ENCODE data around the gene IRF4.

The IRF4 gene

DNA sequence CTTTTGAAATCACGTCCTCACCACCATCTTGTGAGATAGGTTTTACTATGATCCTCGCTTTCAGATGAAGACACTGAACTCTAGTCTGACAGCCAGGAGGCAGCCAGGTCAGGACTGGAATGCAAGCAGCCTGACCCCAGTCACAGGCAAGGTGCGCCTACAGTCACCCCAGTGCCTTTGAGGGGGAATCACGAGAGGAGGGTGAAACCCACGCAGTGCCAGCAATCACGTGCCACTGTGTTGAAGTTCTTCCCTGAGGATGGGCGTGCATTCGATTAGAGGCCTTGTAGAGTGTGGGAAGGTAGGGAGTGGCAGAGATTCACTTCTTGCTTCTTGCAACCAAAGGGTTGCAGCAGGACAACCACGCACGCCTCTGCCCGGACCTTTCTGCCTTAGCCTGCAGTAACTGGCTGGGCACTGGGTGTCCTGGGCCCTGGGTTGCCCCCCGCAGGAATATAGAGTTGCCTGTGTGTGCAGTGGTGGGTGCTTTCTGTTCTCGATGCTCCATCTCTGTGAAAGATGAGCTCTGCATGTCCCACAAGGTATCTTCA is 33.7 kb upstream of the IRF4 start:
- ATAC-seq (replicated peaks), result no peak
- peak overlapping the region; percentile 66 to 84 for H3K27ac Mint-ChIP-seq
- peaks cover 3% of the 10 kb centered on the region for H3K36me3 Mint-ChIP-seq (ENCODE audit: insufficient read depth)
- DNase-seq, result no peak
- H3K4me1 Mint-ChIP-seq (ENCODE audit: low read depth in 2 of 2), result peaks cover 17% of the 10 kb centered on the region in 2 donors
- no peaks in the 10 kb centered on the region for H3K9me3 Mint-ChIP-seq
- H3K4me3 Mint-ChIP-seq, result peak overlapping the region; percentile 49 to 58
- no peaks in the 10 kb centered on the region for H3K27me3 Mint-ChIP-seq

DNA sequence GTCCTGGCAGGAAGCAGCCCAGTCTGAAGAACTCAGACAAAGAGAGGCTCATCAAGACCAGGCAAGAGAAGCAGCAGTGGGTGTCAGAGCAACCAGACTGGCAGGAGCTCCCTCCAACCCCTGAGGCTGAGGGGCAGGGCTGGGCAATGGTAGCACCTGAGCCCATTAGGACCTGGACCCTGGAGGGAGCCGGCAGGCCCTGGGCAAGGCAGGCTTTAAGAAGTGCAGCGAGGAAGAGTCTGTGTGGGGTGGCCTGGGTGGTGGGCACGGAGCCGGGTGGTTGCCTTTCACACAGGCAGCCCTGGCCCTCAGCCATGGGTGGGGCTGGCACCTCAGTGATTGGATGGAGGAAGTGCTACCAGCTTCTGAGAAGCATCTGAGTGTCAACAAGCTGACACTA is 33.1 kb upstream of the IRF4 start:
- H3K27me3 Mint-ChIP-seq, result no peaks in the 10 kb centered on the region
- peaks cover 3% of the 10 kb centered on the region for H3K36me3 Mint-ChIP-seq (ENCODE audit: insufficient read depth)
- peaks cover 17% of the 10 kb centered on the region in 2 donors for H3K4me1 Mint-ChIP-seq (ENCODE audit: low read depth in 2 of 2)
- no peaks in the 10 kb centered on the region for H3K9me3 Mint-ChIP-seq
- peak overlapping the region; percentile 49 to 58 for H3K4me3 Mint-ChIP-seq
- ATAC-seq (replicated peaks), result peak; percentile 70
- peak overlapping the region; percentile 66 to 84 for H3K27ac Mint-ChIP-seq
- DNase-seq, result no peak

DNA sequence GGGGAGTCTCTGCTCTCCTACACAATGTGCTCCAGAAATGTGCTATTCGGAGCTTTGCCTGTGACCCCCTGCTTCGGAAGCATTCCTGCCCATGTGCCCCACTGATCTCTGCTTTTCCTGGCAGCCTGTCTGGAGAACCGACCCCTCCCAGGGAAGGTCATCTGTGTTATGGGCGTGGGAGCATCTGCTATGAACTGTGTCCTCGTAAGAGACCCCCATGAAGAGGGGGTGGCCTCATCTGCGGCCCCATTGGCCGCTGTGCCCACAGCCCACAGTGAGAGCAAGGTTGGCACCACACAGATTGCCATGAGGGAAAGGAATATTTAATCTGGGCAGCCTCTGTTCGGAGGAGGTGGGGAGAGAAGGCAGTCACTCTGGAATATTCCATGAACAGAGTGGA is 32.7 kb upstream of the IRF4 start:
- Mint-ChIP-seq H3K36me3 (ENCODE audit: insufficient read depth) (peaks cover 3% of the 10 kb centered on the region), H3K27me3 (no peaks in the 10 kb centered on the region), H3K9me3 (no peaks in the 10 kb centered on the region), H3K4me1 (ENCODE audit: low read depth in 2 of 2) (peaks cover 17% of the 10 kb centered on the region in 2 donors), H3K27ac (peak overlapping the region; percentile 66 to 84), H3K4me3 (peak overlapping the region in 1 of 2 donors; percentile 58)
- ATAC-seq (replicated peaks), result no peak
- no peak for DNase-seq

DNA sequence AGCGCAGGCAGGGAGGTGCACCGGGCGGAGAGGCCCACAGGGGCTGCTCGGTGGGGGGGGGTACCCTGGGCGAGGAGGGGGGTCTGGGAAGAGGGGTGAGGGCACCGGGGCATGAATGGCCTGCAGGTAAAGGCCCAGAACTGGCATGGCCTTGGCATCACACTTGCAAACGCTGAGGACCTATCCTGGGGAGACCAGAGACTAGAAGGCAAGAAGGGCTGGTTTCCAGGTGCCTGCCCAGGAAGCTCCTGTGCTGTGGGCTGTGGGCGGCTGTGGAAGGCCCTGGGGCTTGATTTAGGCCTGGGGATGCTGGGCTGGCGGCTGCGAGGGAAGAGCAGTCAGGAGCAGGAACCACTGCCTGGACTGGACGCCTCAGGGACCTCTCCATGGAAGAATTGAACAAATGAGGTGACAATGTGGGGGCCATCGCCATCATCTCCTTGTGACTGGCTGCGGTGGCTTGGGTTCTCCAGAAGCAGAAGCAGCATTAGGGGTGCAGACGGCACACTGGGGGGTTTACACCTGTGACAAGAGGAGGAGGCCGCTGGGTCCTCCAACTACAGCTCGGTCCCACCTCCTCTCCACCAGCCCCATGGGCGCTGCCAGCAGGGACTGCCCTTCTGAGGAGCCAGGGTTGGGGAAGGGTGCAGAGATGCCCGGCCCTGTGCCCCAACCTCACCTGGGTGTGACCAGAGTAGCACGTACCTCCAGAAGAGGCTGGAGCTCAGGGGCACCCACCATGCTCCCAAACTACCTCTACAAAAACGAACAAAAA is 32.1 kb upstream of the IRF4 start:
- no peaks in the 10 kb centered on the region for H3K9me3 Mint-ChIP-seq
- peaks cover 17% of the 10 kb centered on the region in 2 donors for H3K4me1 Mint-ChIP-seq (ENCODE audit: low read depth in 2 of 2)
- no peak overlapping the region for H3K4me3 Mint-ChIP-seq
- peak overlapping the region; percentile 66 to 84 for H3K27ac Mint-ChIP-seq
- peaks cover 6% of the 10 kb centered on the region for H3K36me3 Mint-ChIP-seq (ENCODE audit: insufficient read depth)
- H3K27me3 Mint-ChIP-seq, result no peaks in the 10 kb centered on the region
- DNase-seq, result no peak
- ATAC-seq (replicated peaks), result no peak

DNA sequence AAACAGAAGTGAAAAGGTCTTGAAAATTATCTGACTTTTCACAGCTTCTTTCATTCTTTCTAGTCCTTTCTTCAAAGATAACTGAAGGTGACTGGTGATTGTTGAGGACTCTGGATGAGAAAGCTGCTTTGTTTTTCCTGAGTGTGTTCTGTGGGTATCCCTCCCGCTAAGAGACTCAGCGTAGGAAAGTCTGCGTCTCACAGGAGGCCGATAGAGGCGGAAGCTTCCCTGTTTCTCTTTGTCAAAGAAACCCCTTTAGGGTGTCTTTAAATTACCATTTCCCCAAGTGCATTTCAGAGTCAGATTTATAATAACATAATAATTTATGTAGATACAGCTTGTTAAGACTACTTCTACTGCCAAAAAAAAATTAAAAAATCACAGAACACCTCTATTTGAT is 31.2 kb upstream of the IRF4 start:
- no peaks in the 10 kb centered on the region for H3K27me3 Mint-ChIP-seq
- H3K36me3 Mint-ChIP-seq (ENCODE audit: insufficient read depth), result peaks cover 7% of the 10 kb centered on the region
- peak overlapping the region in 1 of 2 donors; percentile 42 for H3K27ac Mint-ChIP-seq
- no peak for DNase-seq
- H3K4me1 Mint-ChIP-seq (ENCODE audit: low read depth in 2 of 2), result peaks cover 15 to 17% of the 10 kb centered on the region in 2 donors
- no peaks in the 10 kb centered on the region for H3K9me3 Mint-ChIP-seq
- H3K4me3 Mint-ChIP-seq, result no peak overlapping the region
- no peak for ATAC-seq (replicated peaks)

DNA sequence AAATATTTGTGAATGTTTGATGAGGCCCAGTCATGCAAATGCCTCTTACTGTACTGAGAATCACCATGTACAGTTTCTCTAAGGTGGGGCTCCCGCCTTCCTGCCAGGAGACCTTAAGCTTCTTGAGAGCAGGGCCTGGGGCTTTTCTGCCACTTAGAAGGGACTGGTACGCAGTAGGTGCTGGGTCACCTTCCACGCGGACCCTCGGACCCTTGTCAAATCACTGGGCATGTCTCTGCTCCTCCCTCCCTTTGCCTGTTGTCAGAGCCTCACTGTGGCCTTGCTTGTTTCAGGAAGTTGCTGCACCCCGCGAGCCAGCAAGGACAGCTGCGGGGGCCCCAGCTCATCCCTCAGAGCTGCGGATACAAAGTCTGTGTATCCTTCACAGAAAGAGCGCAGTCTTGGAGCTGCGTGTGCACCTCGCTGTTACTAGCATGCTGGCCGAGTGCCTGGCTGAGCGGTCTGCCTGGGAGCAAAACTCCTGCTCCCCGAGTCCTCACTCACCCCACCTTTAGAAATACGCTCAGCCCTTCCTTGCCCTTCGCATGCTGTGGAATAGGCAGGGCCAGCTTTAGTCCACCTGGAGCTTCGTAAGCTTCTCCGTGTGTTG is 30.7 kb upstream of the IRF4 start:
- no peak for DNase-seq
- H3K36me3 Mint-ChIP-seq (ENCODE audit: insufficient read depth), result peaks cover 7% of the 10 kb centered on the region
- H3K4me1 Mint-ChIP-seq (ENCODE audit: low read depth in 2 of 2), result peaks cover 15 to 18% of the 10 kb centered on the region in 2 donors
- peak overlapping the region in 1 of 2 donors; percentile 42 for H3K27ac Mint-ChIP-seq
- H3K4me3 Mint-ChIP-seq, result no peak overlapping the region
- ATAC-seq (replicated peaks), result no peak
- H3K9me3 Mint-ChIP-seq, result no peaks in the 10 kb centered on the region
- peaks cover 0 to 5% of the 10 kb centered on the region in 2 donors for H3K27me3 Mint-ChIP-seq

DNA sequence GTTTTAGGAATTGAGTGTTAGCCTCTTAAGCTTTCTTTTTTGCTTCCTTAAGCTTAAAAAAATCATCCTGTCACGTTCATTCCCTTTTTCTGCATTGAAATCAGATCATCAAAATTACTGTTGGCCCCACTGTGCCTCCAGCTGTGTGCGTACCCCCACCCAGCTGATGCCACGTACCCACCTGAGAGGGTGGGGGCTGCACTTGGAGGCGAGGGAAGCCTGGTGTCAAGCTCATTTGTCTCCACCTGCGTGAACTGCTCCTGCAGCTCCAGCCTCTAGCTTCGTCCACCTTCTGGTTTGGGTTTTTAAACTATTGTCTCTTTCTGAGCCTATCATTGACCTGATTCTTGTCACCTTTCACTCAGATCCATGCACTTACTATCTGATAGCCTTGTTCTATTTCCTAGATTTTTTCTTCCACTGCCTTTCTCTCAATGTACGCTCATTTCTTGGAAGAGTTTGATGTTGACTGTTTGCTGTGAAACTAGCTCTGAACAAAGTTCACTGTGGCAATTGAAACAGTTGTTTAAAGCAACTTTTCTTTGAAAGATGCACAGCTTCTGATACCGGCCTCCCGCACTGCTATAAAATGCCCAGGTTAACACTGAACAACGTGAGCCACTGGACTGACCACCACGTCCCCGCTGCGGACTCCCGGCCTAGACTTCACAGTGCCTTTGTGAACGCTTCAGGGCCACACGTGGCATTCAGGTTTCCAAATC is 30.0 kb upstream of the IRF4 start:
- Mint-ChIP-seq H3K4me3 (no peak overlapping the region), H3K9me3 (no peaks in the 10 kb centered on the region), H3K4me1 (ENCODE audit: low read depth in 2 of 2) (peaks cover 15 to 18% of the 10 kb centered on the region in 2 donors), H3K27me3 (peaks cover 0 to 12% of the 10 kb centered on the region in 2 donors), H3K36me3 (ENCODE audit: insufficient read depth) (peaks cover 7% of the 10 kb centered on the region), H3K27ac (no peak overlapping the region)
- DNase-seq (no peak), ATAC-seq (replicated peaks) (no peak)

DNA sequence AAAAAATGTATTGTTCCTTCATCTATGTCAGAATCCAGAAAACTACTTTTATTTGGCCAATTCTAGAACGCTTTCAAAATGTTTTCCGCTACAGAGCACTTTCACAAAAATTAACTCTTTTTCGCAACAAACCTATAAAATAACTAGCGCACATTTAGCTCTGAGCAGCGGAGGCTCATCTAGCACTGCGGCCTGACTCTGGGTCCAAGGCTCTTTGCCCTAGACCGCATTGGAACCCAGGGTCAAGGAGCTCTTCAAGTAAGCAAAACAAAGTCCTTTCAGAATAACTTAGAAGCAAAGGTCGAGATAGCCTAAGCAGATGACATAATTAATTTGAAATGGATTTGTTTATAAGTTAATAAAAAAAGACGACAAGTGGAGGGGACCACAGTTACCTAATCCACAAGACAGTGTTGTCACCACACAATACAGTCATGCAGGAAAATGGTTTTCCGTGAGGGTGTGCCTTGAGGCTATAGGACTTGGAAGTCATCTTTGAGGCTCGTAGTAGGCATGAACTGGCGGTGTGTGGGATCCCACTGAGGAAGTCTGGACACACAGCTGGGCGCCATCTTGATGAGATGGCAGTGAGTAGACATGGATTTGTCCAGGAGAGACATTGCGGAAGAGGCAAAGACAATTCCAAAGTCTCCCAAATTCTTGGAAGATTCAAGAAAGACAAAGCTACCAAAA is 29.2 kb upstream of the IRF4 start:
- Mint-ChIP-seq H3K4me3 (no peak overlapping the region), H3K36me3 (ENCODE audit: insufficient read depth) (peaks cover 7% of the 10 kb centered on the region), H3K27me3 (peaks cover 0 to 20% of the 10 kb centered on the region in 2 donors), H3K4me1 (ENCODE audit: low read depth in 2 of 2) (peaks cover 10 to 15% of the 10 kb centered on the region in 2 donors), H3K9me3 (no peaks in the 10 kb centered on the region), H3K27ac (no peak overlapping the region)
- DNase-seq (no peak), ATAC-seq (replicated peaks) (no peak)

DNA sequence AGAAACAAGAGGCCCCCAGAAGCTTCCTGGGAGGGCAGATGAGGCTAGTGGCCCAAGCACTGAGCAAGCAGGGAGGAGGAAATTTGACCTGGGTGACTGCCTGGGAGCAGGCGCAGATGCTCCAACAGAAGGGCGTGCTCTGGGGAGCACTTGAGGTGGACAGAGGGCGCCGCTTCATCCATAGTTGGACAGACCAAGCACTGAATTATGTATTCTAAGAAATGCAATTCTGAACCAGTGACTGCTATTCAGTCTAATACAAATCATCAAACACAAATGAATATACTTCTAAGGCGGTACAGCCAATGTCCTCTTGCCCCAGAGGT is 28.7 kb upstream of the IRF4 start:
- H3K4me3 Mint-ChIP-seq, result no peak overlapping the region
- ATAC-seq (replicated peaks), result no peak
- no peaks in the 10 kb centered on the region for H3K9me3 Mint-ChIP-seq
- peaks cover 10 to 15% of the 10 kb centered on the region in 2 donors for H3K4me1 Mint-ChIP-seq (ENCODE audit: low read depth in 2 of 2)
- DNase-seq, result no peak
- peaks cover 0 to 25% of the 10 kb centered on the region in 2 donors for H3K27me3 Mint-ChIP-seq
- H3K27ac Mint-ChIP-seq, result no peak overlapping the region
- H3K36me3 Mint-ChIP-seq (ENCODE audit: insufficient read depth), result peaks cover 7% of the 10 kb centered on the region

DNA sequence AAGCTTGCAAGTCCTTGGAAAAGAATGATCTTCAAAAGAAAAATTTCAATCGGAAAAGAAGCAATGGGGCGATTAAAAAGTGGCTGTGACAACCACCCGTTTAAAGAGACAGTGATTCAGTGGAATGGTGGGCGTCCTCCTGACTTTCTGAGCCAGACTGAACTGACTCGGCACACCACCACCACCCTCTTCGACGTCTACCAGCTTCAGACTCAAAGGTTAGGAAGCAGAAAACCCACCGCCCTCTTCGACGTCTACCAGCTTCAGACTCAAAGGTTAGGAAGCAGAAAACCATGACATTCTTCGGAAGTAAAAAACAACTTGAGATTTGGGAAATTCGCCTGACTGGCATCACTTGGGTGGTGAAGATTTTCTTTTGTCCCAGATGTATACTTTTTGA is 28.3 kb upstream of the IRF4 start:
- H3K27me3 Mint-ChIP-seq, result peaks cover 0 to 29% of the 10 kb centered on the region in 2 donors
- H3K9me3 Mint-ChIP-seq, result no peaks in the 10 kb centered on the region
- H3K4me3 Mint-ChIP-seq, result no peak overlapping the region
- peaks cover 7 to 12% of the 10 kb centered on the region in 2 donors for H3K4me1 Mint-ChIP-seq (ENCODE audit: low read depth in 2 of 2)
- H3K27ac Mint-ChIP-seq, result no peak overlapping the region
- DNase-seq (no peak), ATAC-seq (replicated peaks) (no peak)
- H3K36me3 Mint-ChIP-seq (ENCODE audit: insufficient read depth), result peaks cover 7% of the 10 kb centered on the region

DNA sequence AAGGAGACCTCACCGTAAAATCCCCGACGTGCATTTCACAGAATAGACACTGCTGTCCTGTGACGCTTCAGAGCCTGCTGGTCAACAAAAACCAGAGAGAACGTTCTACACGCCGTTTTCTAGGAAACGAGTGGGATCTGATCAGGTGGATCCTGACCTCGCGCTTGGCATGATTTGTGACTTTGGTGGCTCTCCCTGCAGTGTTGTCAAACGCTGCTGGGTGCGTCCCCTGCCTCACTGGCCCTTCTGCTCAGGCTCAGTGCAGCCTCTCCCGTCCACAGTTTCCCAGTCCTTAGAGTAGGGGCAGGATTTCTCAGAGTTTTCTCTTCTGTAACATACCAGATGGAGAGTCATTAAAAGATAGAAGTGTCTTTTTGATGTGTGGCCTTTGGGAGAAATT is 27.6 kb upstream of the IRF4 start:
- DNase-seq (no peak), ATAC-seq (replicated peaks) (no peak)
- no peak overlapping the region for H3K27ac Mint-ChIP-seq
- peaks cover 0 to 33% of the 10 kb centered on the region in 2 donors for H3K27me3 Mint-ChIP-seq
- H3K4me3 Mint-ChIP-seq, result no peak overlapping the region
- H3K36me3 Mint-ChIP-seq (ENCODE audit: insufficient read depth), result peaks cover 5% of the 10 kb centered on the region
- peaks cover 1 to 6% of the 10 kb centered on the region in 2 donors for H3K4me1 Mint-ChIP-seq (ENCODE audit: low read depth in 2 of 2)
- no peaks in the 10 kb centered on the region for H3K9me3 Mint-ChIP-seq

DNA sequence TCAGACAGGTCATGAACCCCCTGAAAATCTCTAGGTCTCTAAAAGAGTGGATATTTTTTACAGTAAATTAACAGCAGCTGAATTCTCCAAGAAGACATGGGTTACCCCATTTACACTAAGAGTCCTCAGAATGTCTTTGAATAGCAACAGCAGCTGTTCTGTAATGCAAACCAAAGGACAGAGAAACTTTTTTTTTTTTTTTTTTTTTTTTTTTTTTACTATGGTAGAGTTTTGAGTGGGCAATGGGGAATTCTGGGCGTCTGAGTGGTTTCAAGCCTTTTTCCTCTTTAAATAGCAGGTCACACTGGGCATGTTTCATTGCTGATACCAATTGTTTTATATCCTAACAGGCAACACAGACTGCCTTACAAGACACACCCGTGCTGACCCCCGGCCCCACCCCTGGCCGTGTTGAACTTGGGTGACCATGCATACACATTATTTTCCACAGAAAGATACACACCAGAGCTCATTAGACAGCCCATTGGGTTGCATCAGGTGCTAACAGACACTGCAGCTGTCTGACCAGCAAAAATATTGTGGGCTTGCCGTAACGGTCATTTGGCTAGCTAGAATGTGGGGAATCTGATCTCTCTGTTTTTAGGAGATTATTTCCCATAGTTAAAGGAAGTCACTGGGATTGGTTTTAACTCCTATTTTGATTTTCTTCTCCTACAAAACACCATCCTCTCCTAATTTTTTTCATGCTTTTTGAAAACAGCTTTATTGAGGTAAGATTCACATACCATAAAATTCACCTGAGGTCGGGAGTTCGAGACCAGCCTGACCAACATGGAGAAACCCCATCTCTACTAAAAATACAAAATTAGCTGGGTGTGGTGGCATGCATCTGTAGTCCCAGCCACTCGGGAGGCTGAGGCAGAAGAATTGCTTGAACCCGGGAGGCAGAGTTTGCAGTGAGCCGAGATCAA is 26.7 kb upstream of the IRF4 start:
- Mint-ChIP-seq H3K27me3 (peaks cover 6 to 41% of the 10 kb centered on the region in 2 donors), H3K4me3 (no peak overlapping the region), H3K9me3 (no peaks in the 10 kb centered on the region), H3K4me1 (ENCODE audit: low read depth in 2 of 2) (peaks cover 0 to 2% of the 10 kb centered on the region in 2 donors), H3K36me3 (ENCODE audit: insufficient read depth) (peaks cover 4% of the 10 kb centered on the region), H3K27ac (no peak overlapping the region)
- ATAC-seq (replicated peaks), result no peak
- DNase-seq, result no peak

Data from effector memory CD8-positive, alpha-beta T cell (primary cell).